OCI-LY7 (cell line): ENCODE measurements around the gene REEP3.

Experiments
- CTCF ChIP-seq: fragments of 200-600 bp; sonication (generic); conservative IDR thresholded peaks from 2 replicates; pipeline ENCODE4 v1.5.1; 2014; ENCODE audit warnings: mild to moderate bottlenecking, antibody characterized with exemption, low read length, moderate library complexity, mixed read lengths
- EZH2phosphoT487 ChIP-seq: fragments of 200-600 bp; sonication (generic); IDR thresholded peaks from 2 replicates; pipeline ENCODE4 v1.6.1; 2018; ENCODE audit warnings: low read depth, borderline replicate concordance, mild to moderate bottlenecking, mixed run types, antibody characterized with exemption, low read length, moderate library complexity, mixed read lengths

DNA sequence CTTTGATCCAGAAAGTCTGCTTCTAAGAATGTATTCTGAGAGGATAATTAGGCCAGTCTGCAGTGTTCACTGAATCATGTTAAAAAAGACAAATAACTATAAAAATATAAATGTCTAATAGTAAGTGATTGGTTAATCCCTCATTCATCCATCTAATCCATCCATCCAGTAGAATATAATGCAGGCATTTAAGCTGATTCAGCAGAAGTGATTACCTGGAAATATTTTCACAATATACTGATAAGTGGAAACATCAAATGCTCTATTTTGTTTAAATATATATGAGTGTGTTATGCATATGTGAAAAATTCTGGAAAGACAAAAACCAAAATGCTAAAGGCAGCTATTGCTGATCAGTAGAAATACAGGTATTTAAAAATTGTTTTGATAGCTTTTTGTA, 152.6 kb downstream of the REEP3 start:
- no peak for TF ChIP-seq CTCF
- no peak for TF ChIP-seq EZH2phosphoT487
